NB4 (cell line): ENCODE data around the gene KIAA1586.

Experiments used
- CTCF ChIP-seq: IDR thresholded peaks from one replicate; pipeline ENCODE4 v1.5.1; 2012; ENCODE audit warnings: low read depth, low read length
- MAX ChIP-seq: IDR thresholded peaks from 2 replicates; pipeline ENCODE4 v1.6.1; 2011; ENCODE audit warnings: low read depth, low read length
- MYC ChIP-seq: IDR thresholded peaks from 2 replicates; pipeline ENCODE4 v1.6.1; 2011; ENCODE audit warnings: low read depth, low read length
- POLR2A ChIP-seq: IDR thresholded peaks from 2 replicates; pipeline ENCODE4 v1.6.1; 2011; ENCODE audit warnings: mild to moderate bottlenecking; ENCODE audit not compliant: insufficient read length; ENCODE audit errors: extremely low read depth

- TF ChIP-seq CTCF (no peak), POLR2A (no peak), MAX (no peak), MYC (no peak)
These were observed 13.3 kb upstream of the KIAA1586 start for GRCh38 chr6:57033228-57033627.
